OCI-LY3 (cell line): Measurements from ENCODE around the gene STARD9.

Experiments used
- H2AFZ ChIP-seq: fragments of 200-600, 300-600 bp; shearing (Covaris generic); 2 replicates; pipeline ENCODE4 v1.6.0; 2014; ENCODE audit warnings: antibody characterized with exemption, low read depth, low read length
- H3K27ac ChIP-seq: fragments of 200-600, 300-600 bp; sonication (generic); 2 replicates; pipeline ENCODE4 v1.5.1; 2014; ENCODE audit warnings: mild to moderate bottlenecking, low read length, moderate library complexity, mixed read lengths
- H3K27me3 ChIP-seq: fragments of 200-600, 300-600 bp; sonication (generic); 2 replicates; pipeline ENCODE4 v1.6.1; 2014; ENCODE audit warnings: low read depth, low read length, mixed read lengths
- H3K36me3 ChIP-seq: fragments of 200-600, 300-600 bp; sonication (generic); replicated peaks from 2 replicates; pipeline ENCODE3; 2014; ENCODE audit warnings: low read depth, low read length, mixed read lengths
- H3K4me1 ChIP-seq: fragments of 300-600, 200-600 bp; sonication (generic); 2 replicates; pipeline ENCODE4 v1.6.1; 2014; ENCODE audit warnings: low read length, mixed read lengths
- H3K4me2 ChIP-seq: fragments of 200-600, 300-600 bp; sonication (generic); 2 replicates; pipeline ENCODE4 v1.6.1; 2014; ENCODE audit warnings: low read length, mixed read lengths
- H3K4me3 ChIP-seq: fragments of 300-600, 200-600 bp; sonication (generic); 2 replicates; pipeline ENCODE4 v1.5.1; 2014; ENCODE audit warnings: antibody characterized with exemption, mild to moderate bottlenecking, low read length, moderate library complexity
- H3K79me2 ChIP-seq: fragments of 300-600, 200-600 bp; shearing (Covaris generic); 2 replicates; pipeline ENCODE4 v1.6.1; 2014; ENCODE audit warnings: mild to moderate bottlenecking, low read length, mixed read lengths
- H3K9ac ChIP-seq: fragments of 300-600, 200-600 bp; shearing (Covaris generic); 2 replicates; pipeline ENCODE4 v1.6.0; 2014; ENCODE audit warnings: mild to moderate bottlenecking, low read length, moderate library complexity
- H3K9me3 ChIP-seq: fragments of 200-600, 300-600 bp; shearing (Covaris generic); 2 replicates; pipeline ENCODE4 v1.6.1; 2014; ENCODE audit warnings: low read length, mixed read lengths; ENCODE audit not compliant: insufficient read depth
- H4K20me1 ChIP-seq: fragments of 200-600, 300-600 bp; sonication (generic); 2 replicates; pipeline ENCODE4 v1.6.1; 2016; ENCODE audit warnings: low read length, mixed read lengths; ENCODE audit not compliant: insufficient read depth
- CTCF ChIP-seq: fragments of 200-600, 300-600 bp; sonication (generic); IDR thresholded peaks from 2 replicates; pipeline ENCODE4 v1.5.1; 2014; ENCODE audit warnings: antibody characterized with exemption, low read length, low read depth
- EZH2phosphoT487 ChIP-seq: fragments of 200-600 bp; shearing (Covaris generic); IDR thresholded peaks from 2 replicates; pipeline ENCODE4 v1.6.1; 2018; ENCODE audit warnings: antibody characterized with exemption, mixed run types, low read depth

The STARD9 gene

GRCh38 chr15:42581272-42581730 is 5.9 kb downstream of the STARD9 start:
- Histone ChIP-seq H2AFZ (peak overlapping the region; percentile 48; the same call in 1 of the 2 replicates), H3K4me1 (peaks cover 3% of the 10 kb centered on the region; the same call in 1 of the 2 replicates), H4K20me1 (no peaks in the 10 kb centered on the region), H3K36me3 (no peaks in the 10 kb centered on the region), H3K27me3 (peaks cover 14% of the 10 kb centered on the region; the same call in 1 of the 2 replicates), H3K9ac (peak overlapping the region; percentile 33; the same call in 1 of the 2 replicates), H3K4me3 (peak overlapping the region; percentile 77), H3K27ac (no peak overlapping the region), H3K9me3 (no peaks in the 10 kb centered on the region), H3K79me2 (0 out of 2 replicates have a peak, but pooled peaks cover under 1% of the 10 kb centered on the region), H3K4me2 (peak overlapping the region; percentile 68)
- TF ChIP-seq EZH2phosphoT487: no peak
- 0 out of 2 replicates have a peak, but pooled peaks have one; percentile 7 for TF ChIP-seq CTCF

- Histone ChIP-seq H3K79me2 (no peaks in the 10 kb centered on the region), H3K36me3 (no peaks in the 10 kb centered on the region), H3K9ac (no peak overlapping the region), H3K27me3 (peaks cover 13% of the 10 kb centered on the region; the same call in 1 of the 2 replicates), H3K4me2 (no peak overlapping the region), H3K4me3 (no peak overlapping the region), H3K4me1 (peaks cover 2% of the 10 kb centered on the region; the same call in 1 of the 2 replicates), H2AFZ (no peak overlapping the region), H3K9me3 (no peaks in the 10 kb centered on the region), H4K20me1 (no peaks in the 10 kb centered on the region), H3K27ac (no peak overlapping the region)
- TF ChIP-seq EZH2phosphoT487: no peak
- TF ChIP-seq CTCF: no peak
These were observed 7.4 kb downstream of the STARD9 start for GRCh38 chr15:42582569-42583375.

- Histone ChIP-seq H4K20me1 (no peaks in the 10 kb centered on the region), H3K4me3 (no peak overlapping the region), H3K27me3 (peaks cover 10% of the 10 kb centered on the region; the same call in 1 of the 2 replicates), H2AFZ (no peak overlapping the region), H3K79me2 (no peaks in the 10 kb centered on the region), H3K4me2 (no peak overlapping the region), H3K9me3 (no peaks in the 10 kb centered on the region), H3K27ac (no peak overlapping the region), H3K36me3 (no peaks in the 10 kb centered on the region), H3K4me1 (peaks cover 2% of the 10 kb centered on the region; the same call in 1 of the 2 replicates), H3K9ac (no peak overlapping the region)
- TF ChIP-seq EZH2phosphoT487 (no peak), CTCF (no peak)
These were observed 8.8 kb downstream of the STARD9 start for GRCh38 chr15:42584031-42584765.

- Histone ChIP-seq H3K27me3 (no peaks in the 10 kb centered on the region), H3K9ac (no peak overlapping the region), H3K36me3 (no peaks in the 10 kb centered on the region), H3K4me1 (no peaks in the 10 kb centered on the region), H2AFZ (no peak overlapping the region), H4K20me1 (no peaks in the 10 kb centered on the region), H3K9me3 (no peaks in the 10 kb centered on the region), H3K4me3 (no peak overlapping the region), H3K4me2 (no peak overlapping the region), H3K27ac (no peak overlapping the region), H3K79me2 (no peaks in the 10 kb centered on the region)
- TF ChIP-seq CTCF: no peak
- no peak for TF ChIP-seq EZH2phosphoT487
These were observed 15.3 kb downstream of the STARD9 start for GRCh38 chr15:42590619-42591237.
